ENCODE data around the gene FBXW4. TPM values are rescaled to one million over a fixed set of nuclear protein-coding genes. Genes with fewer than 3 reads are reported as not detected.

FBXW4 gene
- total RNA-seq, 1 donor from 2014 or later: 33.4 TPM

GRCh38 chr10:101682172-101682825, 12.7 kb downstream of the FBXW4 start:
- no peak for TF ChIP-seq CTCF (conservative IDR thresholded peaks at IDR 0.05)
- Mint-ChIP-seq H3K4me1 (peaks cover 21% of the 10 kb centered on the region), H3K36me3 (ENCODE audit: low read depth) (peaks cover 8% of the 10 kb centered on the region), H3K4me3 (no peak overlapping the region), H3K9me3 (peaks cover 4% of the 10 kb centered on the region), H3K27me3 (ENCODE audit: low read depth) (no peaks in the 10 kb centered on the region), H3K27ac (ENCODE audit: unreplicated experiment) (no peak overlapping the region)
- DNase-seq (ENCODE audit: low read depth, low spot score): no peak

DNA sequence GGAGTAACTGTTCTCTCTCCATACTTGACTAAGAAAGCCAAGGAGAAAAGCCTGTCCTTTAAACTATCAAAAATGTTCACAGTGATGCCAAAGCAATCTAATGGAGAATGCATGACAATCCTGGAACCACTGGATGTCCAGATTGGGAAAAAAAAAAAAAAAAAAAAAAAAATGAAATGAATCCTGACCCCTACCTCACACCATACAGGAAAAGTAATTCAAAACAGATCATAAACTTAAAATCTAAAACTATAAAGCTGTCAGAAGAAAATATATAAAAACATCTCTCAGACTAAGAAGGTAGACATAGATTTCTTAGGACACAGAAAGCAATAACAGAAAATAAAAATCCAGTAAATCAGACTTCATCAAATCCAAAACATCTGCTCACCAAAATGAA, 18.4 kb downstream of the FBXW4 start:
- Mint-ChIP-seq H3K36me3 (ENCODE audit: low read depth) (peaks cover 34% of the 10 kb centered on the region), H3K27me3 (ENCODE audit: low read depth) (no peaks in the 10 kb centered on the region), H3K27ac (ENCODE audit: unreplicated experiment) (no peak overlapping the region), H3K4me1 (no peaks in the 10 kb centered on the region), H3K4me3 (no peak overlapping the region), H3K9me3 (peaks cover 12% of the 10 kb centered on the region)
- TF ChIP-seq CTCF (conservative IDR thresholded peaks at IDR 0.05): no peak
- no peak for DNase-seq (ENCODE audit: low read depth, low spot score)

DNA sequence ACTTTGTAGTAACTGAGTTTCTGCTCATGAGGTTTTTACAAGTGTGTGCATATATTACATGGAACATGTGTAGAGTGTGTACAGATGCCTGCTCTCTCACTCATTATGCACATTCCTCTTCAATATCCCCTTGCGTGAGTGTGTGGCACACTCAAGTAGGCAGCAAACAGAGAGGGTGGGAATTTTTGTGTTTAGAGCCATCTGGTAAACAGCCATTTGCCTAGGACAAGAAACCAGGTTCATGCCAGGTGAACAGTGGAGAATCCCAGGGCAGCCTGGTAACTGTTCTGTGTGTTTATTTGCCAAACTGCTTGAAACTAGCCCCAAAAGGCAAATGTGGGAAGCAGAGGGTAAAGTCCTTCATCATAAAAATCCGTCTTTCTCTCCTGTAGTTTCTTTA, 19.9 kb downstream of the FBXW4 start:
- Mint-ChIP-seq H3K27ac (ENCODE audit: unreplicated experiment) (no peak overlapping the region), H3K4me1 (no peaks in the 10 kb centered on the region), H3K9me3 (peaks cover 12% of the 10 kb centered on the region), H3K36me3 (ENCODE audit: low read depth) (peaks cover 38% of the 10 kb centered on the region), H3K27me3 (ENCODE audit: low read depth) (no peaks in the 10 kb centered on the region), H3K4me3 (no peak overlapping the region)
- no peak for TF ChIP-seq CTCF (conservative IDR thresholded peaks at IDR 0.05)
- DNase-seq (ENCODE audit: low read depth, low spot score): no peak

DNA sequence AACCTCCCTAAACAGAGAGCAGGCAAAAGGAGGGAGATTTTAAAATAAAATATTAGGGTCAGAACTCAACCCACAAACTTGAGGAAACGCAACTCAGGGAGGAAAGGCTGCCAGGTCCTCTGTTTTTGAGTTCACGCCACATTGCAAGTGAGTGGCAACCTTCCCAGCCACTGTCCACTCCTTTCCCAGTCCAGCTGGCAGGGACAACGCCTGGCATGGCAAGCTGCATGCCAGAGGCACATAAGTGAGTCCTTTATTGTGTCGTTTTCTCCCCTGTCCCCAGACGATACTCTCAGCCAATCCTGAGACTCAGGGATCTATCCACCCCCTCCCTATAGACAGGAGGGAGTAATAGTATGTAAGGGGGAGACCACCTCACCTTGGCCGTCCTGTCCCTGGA, 22.4 kb downstream of the FBXW4 start:
- DNase-seq (ENCODE audit: low read depth, low spot score): no peak
- TF ChIP-seq CTCF (conservative IDR thresholded peaks at IDR 0.05): no peak
- no peaks in the 10 kb centered on the region for H3K4me1 Mint-ChIP-seq
- no peak overlapping the region for H3K27ac Mint-ChIP-seq (ENCODE audit: unreplicated experiment)
- peaks cover 10% of the 10 kb centered on the region for H3K9me3 Mint-ChIP-seq
- H3K36me3 Mint-ChIP-seq (ENCODE audit: low read depth): peaks cover 37% of the 10 kb centered on the region
- H3K27me3 Mint-ChIP-seq (ENCODE audit: low read depth): no peaks in the 10 kb centered on the region
- H3K4me3 Mint-ChIP-seq: no peak overlapping the region

GRCh38 chr10:101671453-101671852, 23.5 kb downstream of the FBXW4 start:
- peaks cover 26% of the 10 kb centered on the region for H3K36me3 Mint-ChIP-seq (ENCODE audit: low read depth)

More at GRCh38 chr10:101671453-101671852, 23.5 kb downstream of the FBXW4 start:
- Mint-ChIP-seq H3K9me3 (no peaks in the 10 kb centered on the region), H3K4me1 (no peaks in the 10 kb centered on the region), H3K4me3 (no peak overlapping the region), H3K27ac (ENCODE audit: unreplicated experiment) (no peak overlapping the region), H3K27me3 (ENCODE audit: low read depth) (no peaks in the 10 kb centered on the region)
- no peak for TF ChIP-seq CTCF (conservative IDR thresholded peaks at IDR 0.05)
- DNase-seq (ENCODE audit: low read depth, low spot score): no peak
